A549 treated with RU486 at 1 μM for 4 hours (cell line): ENCODE results near the gene DBN1. TPM values are rescaled to one million over a fixed set of nuclear protein-coding genes. Genes with fewer than 3 reads are reported as not detected.

ENCODE experiments used
- total RNA-seq: library from RNA; stranded (reverse); fragments of 200-300 nt; extraction: Qiagen RNA extraction; gene quantifications from 5 replicates; pipeline ENCODE4 v1.2.3, GENCODE V29; 2022; ENCODE audit warnings: low read depth

The DBN1 gene
- 49.8 to 80.7 TPM (median 69.2 TPM) in 5 replicates for total RNA-seq

GRCh38 chr5:177473443-177474001, at the start of gene DBN1:
TSS of gene DBN1 (minus strand) at chr5:177473634. CDS start at chr5:177473521, 113 bp downstream.

GRCh38 chr5:177516601-177517568, 43.5 kb upstream of the DBN1 start, which contains the start of gene DDX41:
TSS of gene DDX41 (minus strand) at chr5:177516961. CDS start at chr5:177516945, 16 bp downstream.

DNA sequence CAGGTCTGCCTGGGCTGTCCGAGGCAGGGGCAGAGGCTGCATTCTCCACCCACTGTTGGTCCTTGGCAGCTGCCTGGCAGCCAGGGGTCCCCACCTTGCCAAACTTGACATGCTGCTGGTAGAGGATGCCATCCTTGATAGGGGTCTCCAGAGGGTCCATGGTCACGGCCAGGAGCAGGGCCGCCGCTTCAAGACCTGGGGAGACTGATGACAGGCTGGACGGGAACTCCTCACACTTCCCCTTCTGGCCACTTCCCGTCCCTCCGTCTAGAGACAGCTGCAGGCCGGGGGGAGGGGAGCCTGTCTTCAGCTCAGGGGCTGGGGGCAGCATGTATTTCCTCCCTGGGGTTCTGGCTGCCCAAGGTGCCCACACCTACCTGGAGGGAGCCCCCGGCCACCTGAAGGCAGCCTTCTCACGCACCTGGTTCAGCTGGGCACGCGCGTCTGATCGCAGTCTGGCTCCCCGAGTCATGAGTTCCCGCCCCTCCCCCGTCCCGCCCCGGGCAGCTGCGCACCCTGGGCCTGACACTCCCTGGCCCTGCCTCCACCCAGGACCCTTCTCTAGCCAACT, 36.0 kb upstream of the DBN1 start, which contains the start of gene DOK3:
TSS of gene DOK3 (minus strand) at position 446 of the 571 bp plus-strand sequence. CDS start at position 160, 286 bp downstream.

DNA sequence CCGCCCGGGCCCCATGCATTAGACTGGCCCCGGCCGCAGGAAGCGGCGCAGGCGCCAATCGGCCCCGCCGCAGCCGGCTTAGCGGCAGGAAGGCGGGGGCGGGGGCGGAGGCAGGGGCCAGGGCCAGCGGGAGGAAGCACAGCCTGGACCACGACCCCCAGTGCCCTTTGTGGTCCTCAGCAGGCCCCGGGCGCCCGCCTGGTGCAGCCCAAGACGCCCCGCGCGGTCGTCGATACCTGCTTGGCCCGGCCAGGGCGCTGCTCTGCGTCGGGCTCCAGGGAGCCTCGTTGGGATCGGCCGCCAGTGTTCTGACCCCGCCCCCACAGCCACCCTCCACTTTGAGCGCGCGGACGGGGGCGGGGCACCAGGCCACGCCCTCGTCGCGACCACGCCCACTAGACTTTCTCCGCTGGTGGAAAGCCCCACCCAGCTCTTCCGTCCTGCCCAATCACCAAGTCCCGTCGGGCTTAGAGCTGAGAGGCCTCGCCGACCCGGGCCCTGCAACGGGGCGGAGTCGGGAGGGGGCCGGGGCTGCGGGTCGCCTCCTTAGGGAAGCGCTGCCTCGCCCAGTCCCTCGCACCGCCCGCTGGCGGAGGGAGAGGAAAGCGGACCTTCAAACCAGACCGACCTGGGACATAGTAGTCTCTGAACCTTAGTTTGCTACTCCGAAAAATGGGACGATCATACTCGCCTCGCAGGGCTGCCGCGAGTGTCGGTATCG, 24.0 kb upstream of the DBN1 start, which contains the start of gene PDLIM7:
TSS of gene PDLIM7 (minus strand) at position 313 of the 721 bp plus-strand sequence. CDS start 1,092 bp downstream, outside the sequence.

DNA sequence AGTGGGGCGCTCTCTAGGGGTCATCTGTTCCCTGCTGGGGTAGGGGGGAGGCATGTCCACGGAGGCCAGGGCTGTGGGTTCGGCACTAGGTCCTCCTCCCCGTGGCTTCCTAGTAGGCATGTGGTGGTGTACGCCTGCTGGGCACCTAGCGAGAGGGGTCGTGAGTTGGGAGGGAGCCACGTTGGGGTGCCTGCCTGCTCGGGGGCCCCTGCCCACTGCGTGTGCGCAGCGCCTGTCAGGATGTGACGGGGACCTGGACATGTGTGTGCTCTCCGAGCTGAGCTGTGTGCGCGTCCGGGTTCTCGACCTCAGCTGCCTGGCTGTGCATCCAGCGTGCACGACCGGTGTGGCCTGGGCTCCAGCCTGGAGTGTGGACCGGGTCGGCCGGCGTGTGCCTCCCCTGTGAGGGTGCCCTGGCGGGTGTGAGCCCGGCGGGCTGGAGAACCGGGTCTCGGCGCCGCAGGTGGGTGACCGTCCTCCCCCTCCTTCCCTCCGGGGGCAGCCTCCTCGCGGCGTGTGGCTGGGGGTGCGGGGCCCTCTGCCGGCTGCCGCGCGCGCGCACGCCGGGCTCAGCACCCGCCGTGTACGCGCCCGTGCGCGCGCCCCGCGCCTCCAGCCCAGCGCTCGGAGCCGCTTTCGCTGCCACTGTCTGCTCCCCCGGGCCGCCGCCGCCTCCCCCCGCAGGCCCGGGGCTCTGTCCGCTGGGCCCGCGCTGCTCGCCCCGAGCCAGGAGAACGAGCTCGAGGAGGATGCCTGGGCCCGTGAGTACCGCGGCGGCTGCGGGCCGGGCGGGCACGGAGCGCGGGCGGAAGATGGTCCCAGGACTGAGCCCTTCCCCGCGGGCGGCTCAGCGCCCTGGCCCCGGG, 27.0 kb downstream of the DBN1 start, which contains the start of gene PRR7:
TSS of gene PRR7 (plus strand) at position 615 of the 866 bp plus-strand sequence. CDS start 8,254 bp downstream, outside the sequence.

GRCh38 chr5:177426566-177427210, 46.7 kb downstream of the DBN1 start, which contains the start of gene GRK6:
TSS of gene GRK6 (plus strand) at chr5:177426676. CDS start at chr5:177426846, 170 bp downstream.

GRCh38 chr5:177409043-177409801, 64.2 kb downstream of the DBN1 start, which contains the start of gene F12:
TSS of gene F12 (minus strand) at chr5:177409564. CDS start at chr5:177409527, 37 bp downstream.

Other genes with a start within 250 kb of the DBN1 start
- 22.2 to 29.2 TPM (median 27.3 TPM) in 5 replicates for gene RAB24, start 169.9 kb downstream of the DBN1 start, total RNA-seq
- gene PRELID1, start 169.8 kb downstream of the DBN1 start, total RNA-seq: 285 to 406 TPM (median 364 TPM) in 5 replicates
- 12.9 to 22.2 TPM (median 17.1 TPM) in 5 replicates for gene MXD3, start 161.7 kb downstream of the DBN1 start, total RNA-seq
- gene LMAN2, start 122.0 kb downstream of the DBN1 start, total RNA-seq: 183 to 219 TPM (median 196 TPM) in 5 replicates
- gene RGS14, start 115.7 kb downstream of the DBN1 start, total RNA-seq: 6.0 to 6.9 TPM (median 6.2 TPM) in 5 replicates
- not detected in 5 replicates for gene SLC34A1, start 89.2 kb downstream of the DBN1 start, total RNA-seq
- gene PFN3, start 73.0 kb downstream of the DBN1 start, total RNA-seq: not detected in 5 replicates
- gene F12, start 64.1 kb downstream of the DBN1 start, total RNA-seq: 11.8 to 26.6 TPM (median 21.3 TPM) in 5 replicates
- 18.0 to 27.8 TPM (median 26.3 TPM) in 5 replicates for gene GRK6, start 47.0 kb downstream of the DBN1 start, total RNA-seq
- gene PRR7, start 26.8 kb downstream of the DBN1 start, total RNA-seq: 17.5 to 43.9 TPM (median 41.0 TPM) in 5 replicates
- 72.7 to 114 TPM (median 102 TPM) in 5 replicates for gene PDLIM7, start 24.0 kb upstream of the DBN1 start, total RNA-seq
- 3.0 to 5.6 TPM (median 4.3 TPM) in 5 replicates for gene DOK3, start 36.2 kb upstream of the DBN1 start, total RNA-seq
- gene DDX41, start 43.3 kb upstream of the DBN1 start, total RNA-seq: 90.8 to 130 TPM (median 111 TPM) in 5 replicates
- gene FAM193B, start 80.9 kb upstream of the DBN1 start, total RNA-seq: 18.7 to 31.7 TPM (median 26.3 TPM) in 5 replicates
- 276 to 283 TPM (median 278 TPM) in 5 replicates for gene TMED9, start 118.6 kb upstream of the DBN1 start, total RNA-seq
- gene B4GALT7, start 126.5 kb upstream of the DBN1 start, total RNA-seq: 20.9 to 31.0 TPM (median 24.6 TPM) in 5 replicates